ENCODE results near the gene SEC23A. TPM values are rescaled to one million over a fixed set of nuclear protein-coding genes. Genes with fewer than 3 reads are reported as not detected.
"Not testable (repeated sequence)": the region's sequence is repeated elsewhere in the genome, so short reads cannot be mapped to it uniquely, and the experiment has no call there.

The SEC23A gene
- total RNA-seq, 2 donors from 2014 or later = 184 to 186 TPM

DNA sequence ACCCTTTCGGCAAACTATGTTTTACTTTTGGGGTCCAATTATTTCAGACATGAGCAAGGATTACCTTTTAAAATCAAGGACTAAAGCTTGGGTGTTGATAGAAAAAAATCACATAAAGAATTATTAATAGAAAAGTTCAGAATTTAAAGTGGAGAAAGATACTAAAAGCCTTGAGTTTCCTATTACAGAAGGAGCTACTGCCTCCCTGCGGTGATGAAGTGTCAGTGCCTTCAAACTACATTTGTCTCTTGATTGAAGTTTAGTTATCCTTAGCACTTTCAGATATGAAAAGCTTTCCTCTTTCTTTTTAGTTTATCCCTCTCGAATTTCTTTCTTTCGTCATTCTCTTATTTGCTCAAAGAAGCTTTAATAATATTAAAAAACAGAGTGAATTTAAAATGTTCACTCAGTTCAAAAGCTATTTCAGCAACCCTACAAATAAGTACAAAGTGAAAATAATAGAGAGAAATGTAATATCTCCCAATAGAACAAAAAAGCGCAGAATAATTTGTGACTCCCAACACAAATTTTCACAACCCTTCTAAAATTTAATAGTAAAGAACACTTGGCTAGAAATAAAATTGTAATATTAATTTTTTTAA lies 87.6 kb downstream of the SEC23A start:
- Histone ChIP-seq H3K27me3 (replicated peaks; ENCODE audit: insufficient read depth) (no peaks in the 10 kb centered on the region), H3K27ac (no peak overlapping the region), H3K9me3 (no peaks in the 10 kb centered on the region), H3K4me1 (ENCODE audit: control insufficient read depth in 1 of 2, low read depth in 2 of 2) (no peaks in the 10 kb centered on the region), H3K4me3 (no peak overlapping the region), H3K36me3 (no peaks in the 10 kb centered on the region)
- TF ChIP-seq, protein P1, sequence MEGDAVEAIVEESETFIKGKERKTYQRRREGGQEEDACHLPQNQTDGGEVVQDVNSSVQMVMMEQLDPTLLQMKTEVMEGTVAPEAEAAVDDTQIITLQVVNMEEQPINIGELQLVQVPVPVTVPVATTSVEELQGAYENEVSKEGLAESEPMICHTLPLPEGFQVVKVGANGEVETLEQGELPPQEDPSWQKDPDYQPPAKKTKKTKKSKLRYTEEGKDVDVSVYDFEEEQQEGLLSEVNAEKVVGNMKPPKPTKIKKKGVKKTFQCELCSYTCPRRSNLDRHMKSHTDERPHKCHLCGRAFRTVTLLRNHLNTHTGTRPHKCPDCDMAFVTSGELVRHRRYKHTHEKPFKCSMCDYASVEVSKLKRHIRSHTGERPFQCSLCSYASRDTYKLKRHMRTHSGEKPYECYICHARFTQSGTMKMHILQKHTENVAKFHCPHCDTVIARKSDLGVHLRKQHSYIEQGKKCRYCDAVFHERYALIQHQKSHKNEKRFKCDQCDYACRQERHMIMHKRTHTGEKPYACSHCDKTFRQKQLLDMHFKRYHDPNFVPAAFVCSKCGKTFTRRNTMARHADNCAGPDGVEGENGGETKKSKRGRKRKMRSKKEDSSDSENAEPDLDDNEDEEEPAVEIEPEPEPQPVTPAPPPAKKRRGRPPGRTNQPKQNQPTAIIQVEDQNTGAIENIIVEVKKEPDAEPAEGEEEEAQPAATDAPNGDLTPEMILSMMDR (IDR thresholded peaks at IDR 0.05) = peak; percentile 65
- DNase-seq (ENCODE audit: low spot score) (no peak), ATAC-seq (ENCODE audit: insufficient number of reproducible peaks, low FRiP score, low read depth) (no peak)

DNA sequence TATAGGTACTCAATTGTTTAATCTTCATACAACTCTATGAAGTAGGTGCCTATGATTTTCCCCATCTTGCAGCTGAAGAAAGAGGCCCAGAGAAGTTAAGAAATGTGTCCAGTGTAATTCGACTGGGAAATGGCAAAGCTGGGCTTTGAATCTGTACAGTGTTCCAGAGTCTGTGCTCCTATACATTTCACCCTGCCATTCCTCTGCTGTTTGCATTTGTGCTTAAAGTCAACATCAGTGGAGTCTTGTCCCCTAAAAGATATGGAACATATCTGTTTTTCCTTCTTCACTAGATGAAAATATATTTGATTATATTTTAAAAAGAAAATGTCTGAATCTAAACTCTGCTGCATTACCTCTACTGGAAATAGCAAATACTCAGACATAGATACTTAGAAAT lies 88.6 kb downstream of the SEC23A start:
- no peak overlapping the region for H3K27ac ChIP-seq
- ATAC-seq (ENCODE audit: insufficient number of reproducible peaks, low FRiP score, low read depth) = no peak
- H3K4me3 ChIP-seq = no peak overlapping the region
- TF ChIP-seq, protein P1 (IDR thresholded peaks at IDR 0.05) = no peak
- no peaks in the 10 kb centered on the region for H3K27me3 ChIP-seq (replicated peaks; ENCODE audit: insufficient read depth)
- no peaks in the 10 kb centered on the region for H3K9me3 ChIP-seq
- H3K4me1 ChIP-seq (ENCODE audit: control insufficient read depth in 1 of 2, low read depth in 2 of 2) = no peaks in the 10 kb centered on the region
- H3K36me3 ChIP-seq = no peaks in the 10 kb centered on the region
- no peak for DNase-seq (ENCODE audit: low spot score)

DNA sequence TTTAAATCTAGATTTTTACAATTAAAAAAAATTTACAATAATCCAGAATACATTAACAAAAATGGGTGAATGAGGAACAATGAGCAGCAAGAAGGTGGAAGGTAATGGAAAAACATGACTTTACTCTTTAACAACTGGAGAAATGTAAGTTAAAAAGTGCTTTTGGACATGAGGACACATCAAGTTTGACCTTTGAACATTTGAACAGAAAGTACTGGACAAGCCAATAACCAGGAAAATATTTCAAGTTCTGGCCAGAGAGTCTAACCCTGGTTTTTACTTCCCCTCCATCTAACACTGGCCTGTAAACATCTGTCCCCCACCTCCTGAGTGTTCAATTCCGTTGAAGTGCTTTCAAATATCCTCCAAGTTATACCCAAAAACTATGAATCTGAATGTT lies 94.1 kb downstream of the SEC23A start:
- H3K4me1 ChIP-seq (ENCODE audit: control insufficient read depth in 1 of 2, low read depth in 2 of 2); H3K27ac ChIP-seq; H3K36me3 ChIP-seq; H3K27me3 ChIP-seq (replicated peaks; ENCODE audit: insufficient read depth); DNase-seq (ENCODE audit: low spot score); H3K9me3 ChIP-seq; ATAC-seq (ENCODE audit: insufficient number of reproducible peaks, low FRiP score, low read depth); H3K4me3 ChIP-seq: not testable (repeated sequence)

DNA sequence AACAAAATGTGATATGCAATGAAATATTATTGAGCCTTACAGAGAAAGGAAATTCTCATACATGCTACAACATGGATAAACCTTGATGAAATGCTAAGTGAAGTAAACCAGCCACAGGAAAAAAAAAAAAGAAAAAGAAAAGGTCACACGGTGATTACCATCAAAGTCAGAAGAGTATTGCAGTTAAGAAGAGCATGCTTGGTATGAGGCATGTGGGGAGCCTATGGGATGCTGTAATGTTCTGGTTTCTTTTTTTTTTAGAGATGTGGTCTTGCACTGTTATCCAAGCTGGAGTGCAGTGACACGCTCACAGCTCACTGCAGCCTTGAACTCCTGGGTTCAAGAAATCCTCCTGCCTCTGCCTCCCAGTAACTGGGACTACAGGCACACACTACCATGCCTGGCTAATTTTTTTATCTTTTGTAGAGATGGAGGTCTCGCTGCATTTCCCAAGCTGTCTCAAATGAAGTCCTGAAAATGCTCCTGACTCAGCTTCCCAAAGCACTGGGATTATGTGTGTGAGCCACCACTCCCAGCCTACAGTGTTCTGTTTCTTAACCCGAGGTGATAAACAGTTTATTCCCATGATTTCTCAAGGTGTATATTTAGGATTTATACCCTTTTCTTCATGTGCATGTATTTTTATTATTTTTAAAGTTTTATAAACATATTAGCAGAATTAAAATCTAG lies 96.2 kb downstream of the SEC23A start:
- Histone ChIP-seq H3K9me3 (no peaks in the 10 kb centered on the region), H3K27ac (no peak overlapping the region), H3K4me3 (no peak overlapping the region), H3K27me3 (replicated peaks; ENCODE audit: insufficient read depth) (no peaks in the 10 kb centered on the region), H3K36me3 (no peaks in the 10 kb centered on the region), H3K4me1 (ENCODE audit: control insufficient read depth in 1 of 2, low read depth in 2 of 2) (no peaks in the 10 kb centered on the region)
- TF ChIP-seq, protein P1 (IDR thresholded peaks at IDR 0.05) = no peak
- DNase-seq (ENCODE audit: low spot score) (no peak), ATAC-seq (ENCODE audit: insufficient number of reproducible peaks, low FRiP score, low read depth) (no peak)

DNA sequence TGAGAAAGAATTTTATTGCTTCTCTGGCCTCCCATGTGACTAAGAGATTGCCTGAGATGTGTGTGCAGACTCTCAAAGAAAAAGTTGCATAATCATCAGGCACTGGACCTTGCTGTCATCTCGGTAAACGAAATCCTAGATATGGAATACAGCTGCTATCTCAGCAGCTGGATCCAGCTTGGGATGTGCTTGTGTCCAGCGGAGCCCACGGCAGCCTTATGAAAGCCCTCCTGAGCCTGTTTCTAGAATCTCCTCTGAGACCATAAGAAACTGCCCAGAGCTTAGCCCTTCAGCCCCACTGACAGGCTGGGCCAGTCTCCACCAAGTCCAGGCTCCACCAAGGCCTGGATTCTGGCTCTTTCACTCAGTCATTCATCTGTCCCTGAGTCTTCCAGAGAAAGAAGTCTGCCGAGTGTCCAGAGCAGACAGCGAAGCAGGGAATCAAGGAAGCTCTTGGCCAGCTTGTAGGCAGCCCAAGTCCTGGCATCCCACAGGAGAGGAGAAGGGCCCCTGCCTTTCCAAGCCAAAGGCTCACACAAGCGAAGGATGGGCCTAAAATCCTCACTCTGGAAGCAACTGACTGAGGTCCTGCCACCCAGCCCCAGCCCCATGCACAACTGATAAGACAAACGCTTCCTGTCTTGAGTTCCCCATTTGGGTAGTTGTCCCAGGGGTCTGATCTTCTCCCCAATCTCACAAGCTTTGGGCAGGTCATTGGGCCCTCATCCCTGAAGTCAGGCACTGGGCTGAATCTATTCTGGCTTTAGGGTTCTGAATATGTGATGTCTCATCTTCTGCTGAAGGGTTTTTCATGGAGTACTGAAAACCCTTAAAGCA lies 97.8 kb downstream of the SEC23A start:
- no peak for ATAC-seq (ENCODE audit: insufficient number of reproducible peaks, low FRiP score, low read depth)
- DNase-seq (ENCODE audit: low spot score) = no peak
- Histone ChIP-seq H3K27me3 (replicated peaks; ENCODE audit: insufficient read depth) (no peaks in the 10 kb centered on the region), H3K4me1 (ENCODE audit: control insufficient read depth in 1 of 2, low read depth in 2 of 2) (no peaks in the 10 kb centered on the region), H3K9me3 (no peaks in the 10 kb centered on the region), H3K27ac (no peak overlapping the region), H3K36me3 (no peaks in the 10 kb centered on the region), H3K4me3 (no peak overlapping the region)
- TF ChIP-seq, protein P1 (IDR thresholded peaks at IDR 0.05) = no peak
